T47D (cell line): ENCODE data around the gene PTPRT.

Experiments
- DNase-seq, 2 experiments: peaks; one replicate each; pipeline versions ENCODE4 v3.0.0 to v3.0.0-alpha.2; 2011 to 2012; ENCODE audit warnings: low read depth in 1 of 2, low spot score in 1 of 2
- JUND ChIP-seq: IDR thresholded peaks from 2 replicates; pipeline ENCODE4 v1.6.1; 2012; ENCODE audit warnings: low read depth
- in situ Hi-C: cut with HindIII; loops from 2 replicates; pipeline ENCODE4 v1.10.0; 2016; ENCODE audit warnings: low sequenced_read_pairs, low pct_unique_long_range_greater_than_20kb

PTPRT gene

DNA sequence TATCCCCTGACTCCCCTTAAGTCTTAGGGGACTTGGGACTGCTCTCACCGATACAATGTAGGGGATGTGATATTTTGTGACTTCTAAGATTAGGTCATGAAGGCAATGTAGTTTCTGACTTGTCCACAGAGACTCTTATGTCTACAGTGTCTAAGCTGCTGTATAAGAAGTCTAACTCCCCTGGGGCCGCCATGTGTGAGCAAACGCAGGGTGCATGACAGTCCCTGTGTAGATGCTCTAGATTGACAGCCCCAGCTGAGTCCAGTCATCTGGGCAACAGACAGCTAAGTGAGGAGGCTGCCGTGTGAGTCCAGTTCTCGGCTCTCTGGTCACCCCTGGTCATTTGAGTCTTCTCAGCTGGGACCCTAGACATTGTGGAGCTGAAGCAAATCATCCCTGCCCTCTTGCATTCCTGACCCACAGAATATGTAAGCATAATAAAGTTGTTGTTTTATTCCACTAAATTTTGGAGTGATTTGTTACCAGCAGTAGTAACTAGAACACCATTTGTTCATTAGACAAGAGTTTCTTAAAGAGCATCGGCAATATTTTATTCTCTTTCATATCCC, 828.2 kb downstream of the PTPRT start:
- TF ChIP-seq JUND, result no peak
- no peak for DNase-seq
- in situ Hi-C loops, result no loop called here

DNA sequence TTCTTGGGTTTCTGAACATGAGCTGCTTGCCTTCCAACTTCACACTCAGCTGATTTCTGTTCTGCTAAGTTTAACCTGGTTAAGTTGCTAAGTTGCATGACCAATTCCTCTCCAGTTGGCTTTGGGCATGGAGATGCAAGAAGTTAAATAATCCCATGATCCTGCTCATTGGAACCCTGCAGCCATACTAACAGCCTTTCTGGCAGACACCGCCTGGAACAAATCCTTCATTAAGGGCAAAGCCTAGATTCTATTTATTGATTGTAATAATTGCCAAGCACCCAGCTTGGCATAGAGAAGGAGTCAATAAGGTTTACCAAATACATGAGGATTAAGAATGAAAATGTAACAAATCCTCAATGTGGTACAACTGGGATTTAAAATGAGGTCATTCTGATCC, 829.1 kb downstream of the PTPRT start:
- DNase-seq, result no peak
- no peak for TF ChIP-seq JUND
- in situ Hi-C loops, result no loop called here

DNA sequence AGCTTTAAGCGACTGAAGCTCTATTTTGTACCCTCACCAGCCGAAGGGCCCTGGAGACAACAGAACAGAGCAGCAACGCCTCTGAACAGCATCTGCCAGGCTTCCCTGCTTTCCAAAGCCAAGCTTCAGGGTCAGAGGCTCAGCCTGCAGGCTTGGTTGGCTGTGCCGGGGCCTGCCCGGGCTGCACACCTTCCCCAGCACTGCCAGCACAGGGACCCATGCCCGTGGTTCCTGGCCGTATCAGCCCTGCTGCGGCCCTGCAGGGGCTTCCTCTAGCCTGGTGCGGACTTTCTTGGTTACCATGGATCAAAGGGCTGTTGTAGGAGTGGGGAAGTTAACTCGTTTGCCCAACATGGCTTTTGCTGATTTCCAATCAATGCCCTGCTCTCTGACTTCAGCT, 830.1 kb downstream of the PTPRT start:
- no peak for DNase-seq
- in situ Hi-C loops, result no loop called here
- no peak for TF ChIP-seq JUND

DNA sequence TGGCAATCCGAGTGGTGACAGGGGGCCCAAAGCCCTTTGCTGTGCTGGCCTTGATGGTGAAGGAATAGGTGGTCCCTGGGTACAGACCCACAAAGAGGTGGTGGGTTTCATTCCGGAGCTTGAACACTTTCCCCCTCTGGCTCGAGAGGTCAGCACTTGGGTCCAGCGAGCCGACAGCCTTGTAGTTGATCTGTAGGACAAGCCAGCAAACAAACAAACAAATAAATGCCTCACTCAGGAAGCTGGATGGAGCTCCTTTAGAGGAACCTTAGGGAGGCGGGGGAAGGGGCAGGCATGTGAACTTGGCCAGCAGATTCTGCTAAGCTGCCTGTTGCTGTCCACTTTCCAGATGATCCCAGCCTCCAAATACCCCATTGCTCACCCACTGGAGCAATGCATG, 837.6 kb downstream of the PTPRT start:
- DNase-seq, result no peak
- TF ChIP-seq JUND, result no peak
- in situ Hi-C loops, result no loop called here

DNA sequence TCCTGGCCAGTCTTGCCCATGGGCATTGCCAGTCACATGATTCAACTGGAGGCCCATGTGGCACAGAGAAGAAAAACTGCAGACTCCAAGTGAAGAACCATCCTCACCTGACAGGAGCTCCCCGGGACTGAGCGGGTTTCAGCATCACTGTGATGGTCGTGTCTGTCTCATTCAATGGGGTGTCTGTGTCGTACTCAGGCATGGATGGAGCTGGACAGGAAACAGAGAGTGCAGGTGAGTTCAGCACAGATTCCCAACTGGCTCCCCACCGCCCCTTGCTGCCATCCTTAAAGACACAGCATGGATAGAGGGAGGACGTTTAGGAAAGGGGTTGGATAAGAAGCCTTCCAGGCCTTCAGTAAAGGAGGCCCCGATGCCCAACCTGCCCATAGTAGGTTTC, 839.2 kb downstream of the PTPRT start:
- no peak for TF ChIP-seq JUND
- DNase-seq, result no peak
- in situ Hi-C loops, result no loop called here

DNA sequence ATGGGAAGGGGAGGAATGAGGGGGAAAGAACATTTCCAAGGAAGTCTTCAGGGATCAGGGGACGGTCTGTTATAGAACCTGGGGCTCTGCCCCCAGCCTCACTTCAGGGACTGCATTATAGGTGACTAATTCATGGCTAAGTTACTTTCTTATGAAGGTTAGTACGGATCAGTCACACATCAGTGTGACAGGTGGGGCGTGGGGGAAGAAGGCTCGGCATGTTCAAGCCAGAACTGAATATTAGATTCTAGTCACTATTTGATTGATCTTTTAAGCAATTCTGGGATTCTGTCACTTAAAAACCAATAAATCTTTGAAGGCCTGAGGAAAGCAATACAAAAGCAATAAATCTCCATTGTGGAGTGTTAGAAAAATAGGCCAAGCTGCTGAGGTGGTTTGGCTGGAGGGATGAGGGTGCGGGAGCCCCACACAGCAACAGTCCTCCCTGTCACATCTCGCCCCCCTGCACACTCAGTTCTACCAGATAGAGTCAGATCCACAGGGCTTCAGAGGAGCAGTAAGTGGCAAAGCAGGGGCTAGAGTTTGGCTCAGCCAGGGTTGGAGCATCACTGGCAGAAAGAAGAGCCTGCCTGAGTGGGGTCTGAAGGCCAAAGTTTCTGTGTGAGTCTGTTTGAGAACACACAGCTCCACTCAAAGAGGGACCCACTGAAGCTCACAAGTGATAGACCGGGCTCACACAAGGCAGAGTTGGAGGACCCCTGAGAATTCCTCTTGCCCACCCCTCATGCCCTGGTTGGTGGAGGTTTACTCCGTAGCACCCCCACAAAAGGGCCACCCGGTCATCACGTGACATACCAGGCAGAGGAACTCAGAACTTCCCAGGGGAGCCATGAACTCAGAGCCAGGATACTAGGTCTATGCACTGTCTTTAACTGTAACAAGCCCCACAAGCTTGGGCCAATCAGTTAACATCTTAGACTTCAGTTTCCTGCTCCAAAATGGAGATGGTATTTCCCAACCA, 843.2 kb downstream of the PTPRT start:
- in situ Hi-C loops, result no loop called here
- DNase-seq, result no peak
- no peak for TF ChIP-seq JUND

DNA sequence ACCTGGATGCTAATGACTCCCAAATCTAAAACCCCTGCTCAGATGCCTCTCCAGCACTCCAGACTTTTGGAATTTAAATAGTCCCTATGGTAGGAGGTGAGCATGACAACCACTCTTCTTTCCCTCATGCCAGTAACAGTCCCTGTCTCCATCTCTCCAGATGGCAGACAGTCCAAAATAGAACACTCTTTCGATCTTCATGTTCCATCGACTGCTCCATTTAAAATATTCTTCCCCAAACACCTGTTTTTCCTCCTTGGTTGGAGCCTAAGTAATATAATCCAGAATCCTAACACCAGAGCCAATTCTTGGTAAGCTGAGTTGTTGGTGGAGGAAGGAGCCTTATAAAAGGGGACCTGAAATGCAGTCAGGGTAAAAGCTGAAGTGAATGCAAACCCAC, 848.1 kb downstream of the PTPRT start:
- no peak for DNase-seq
- in situ Hi-C loops, result no loop called here
- no peak for TF ChIP-seq JUND

DNA sequence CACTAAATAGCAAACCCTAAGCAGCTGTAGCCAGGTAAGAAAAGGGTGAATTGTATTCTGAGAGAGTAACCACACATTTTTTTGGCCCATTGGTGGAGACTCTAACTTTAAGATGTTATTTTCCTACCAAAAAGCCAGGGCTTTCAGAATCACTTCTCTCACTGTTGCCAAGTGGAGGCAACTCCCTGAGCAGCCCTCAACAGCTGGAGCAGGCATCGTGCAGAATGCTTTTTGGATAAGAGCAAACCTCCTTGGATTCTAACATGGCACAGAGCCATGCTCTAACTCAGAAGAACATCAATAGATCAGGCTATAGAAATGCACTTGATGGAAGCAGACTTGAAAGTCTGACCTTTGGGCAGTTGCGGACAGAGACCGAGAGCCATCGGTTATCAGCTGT, 849.3 kb downstream of the PTPRT start:
- TF ChIP-seq JUND, result no peak
- in situ Hi-C loops, result no loop called here
- no peak for DNase-seq

DNA sequence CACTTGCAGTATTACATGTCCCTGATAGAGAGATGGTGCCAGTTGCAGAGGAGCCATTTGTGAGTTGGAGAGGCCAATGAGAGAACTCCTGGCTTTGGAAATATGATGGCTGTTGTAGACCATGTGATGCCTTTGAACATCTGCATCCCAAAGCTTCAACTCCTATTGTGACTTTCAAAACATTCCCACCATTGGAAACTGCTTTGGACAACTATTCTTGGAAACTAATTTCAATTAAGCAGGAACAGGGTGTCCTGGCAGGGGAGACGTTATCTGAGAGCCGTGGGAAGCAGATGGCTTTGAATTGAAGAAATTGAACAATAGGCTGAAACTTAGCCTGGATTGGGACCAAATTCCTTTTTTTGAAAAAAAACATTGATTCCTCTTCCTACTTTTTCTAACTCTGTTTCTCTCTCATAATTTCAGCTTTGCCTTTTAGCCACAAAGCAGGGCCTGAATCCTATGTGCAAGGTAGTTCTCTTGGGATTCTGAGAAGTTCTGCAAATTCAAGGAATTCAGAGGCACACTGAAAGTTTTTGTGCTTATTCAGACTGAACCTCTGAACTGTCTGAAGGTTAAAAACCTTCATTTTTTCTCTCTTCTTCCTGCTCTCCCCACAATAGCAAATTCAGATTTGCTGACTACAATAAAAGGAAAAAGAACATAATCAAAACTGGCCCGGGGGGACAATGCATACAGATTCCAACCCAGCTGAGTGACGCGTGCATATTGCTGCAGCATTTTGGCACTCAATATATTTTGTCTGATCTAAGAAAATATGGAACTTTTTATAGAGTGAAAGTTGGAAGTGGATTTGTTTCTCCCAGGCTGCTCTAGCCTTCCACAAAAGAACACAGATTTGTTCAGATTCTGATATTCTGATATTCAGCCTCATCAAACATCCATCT, 851.2 kb downstream of the PTPRT start:
- in situ Hi-C loops, result no loop called here
- no peak for DNase-seq
- TF ChIP-seq JUND, result no peak

DNA sequence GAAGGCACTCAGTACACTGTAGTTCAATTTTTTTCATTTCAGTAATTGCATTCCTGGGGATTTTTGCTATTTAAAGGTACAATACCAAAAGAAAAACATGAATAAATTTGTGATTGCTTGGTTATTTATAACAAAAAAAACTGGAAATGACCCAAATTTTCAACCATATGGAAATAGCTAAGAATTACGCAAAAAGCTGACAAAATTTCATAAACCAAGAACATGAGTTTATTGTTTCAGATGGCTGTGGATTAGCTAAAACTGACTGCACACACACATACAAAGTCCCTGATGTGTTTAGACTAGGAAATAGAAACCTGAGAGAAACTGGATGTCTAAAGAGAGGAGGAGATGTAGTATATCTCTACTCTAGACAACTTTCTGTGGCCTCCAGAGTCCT, 853.1 kb downstream of the PTPRT start:
- in situ Hi-C loops, result no loop called here
- DNase-seq, result no peak
- TF ChIP-seq JUND, result no peak

DNA sequence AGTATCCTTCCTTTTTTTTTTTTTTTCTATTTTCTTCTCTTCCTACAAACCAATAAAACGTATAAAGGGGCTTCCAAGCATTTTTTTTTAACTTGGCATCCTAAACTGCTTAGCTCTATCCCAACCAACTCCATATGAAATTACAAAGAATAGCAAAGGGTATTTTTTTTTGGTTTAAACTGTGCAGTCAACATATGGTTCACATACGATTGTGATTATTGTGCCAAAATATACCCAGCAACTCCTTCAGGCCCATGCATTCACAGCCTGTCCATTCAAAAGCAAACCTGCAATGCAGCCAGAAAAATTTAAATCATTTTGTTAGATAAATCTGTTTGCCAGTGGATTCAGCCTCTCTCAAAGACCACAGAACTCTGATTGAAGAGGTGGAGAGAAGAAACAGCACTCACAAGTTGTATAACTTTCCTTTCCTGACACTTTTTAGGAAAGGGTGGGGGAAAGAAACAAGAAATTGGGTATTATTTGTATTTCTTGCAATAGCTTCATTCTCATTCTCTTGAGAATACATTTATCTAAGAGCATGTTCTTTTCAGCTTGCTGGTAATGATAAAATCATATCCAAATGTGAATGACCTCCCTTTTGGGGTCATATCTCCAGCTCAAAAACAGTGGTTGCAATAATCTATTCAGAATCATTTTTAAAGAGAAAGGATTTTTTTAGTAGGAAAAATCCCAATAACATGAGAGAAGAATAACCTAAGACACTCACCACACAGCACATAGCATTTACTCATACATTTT, 870.3 kb downstream of the PTPRT start:
- no peak for DNase-seq
- in situ Hi-C loops, result no loop called here
- TF ChIP-seq JUND, result no peak

DNA sequence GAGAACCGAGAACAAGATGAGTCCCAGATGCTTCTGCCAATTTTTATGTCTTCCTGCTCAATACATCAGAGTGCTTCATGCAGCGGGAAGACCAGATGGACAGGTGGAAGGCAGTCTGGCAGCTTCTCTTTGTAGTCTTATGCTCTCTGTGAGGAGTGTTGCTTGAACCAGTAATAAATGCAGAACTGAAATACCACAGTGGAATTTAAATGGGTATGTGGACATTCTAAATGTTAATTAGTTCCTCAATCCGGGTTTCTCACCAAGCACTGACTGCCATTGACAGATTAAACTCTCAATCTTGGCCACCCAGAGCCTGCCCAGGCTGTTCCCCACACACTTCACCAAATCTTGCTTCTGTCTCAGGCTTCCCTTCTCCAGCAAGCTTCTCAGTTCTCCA, 876.0 kb downstream of the PTPRT start:
- no peak for TF ChIP-seq JUND
- DNase-seq, result no peak
- in situ Hi-C loops, result no loop called here

DNA sequence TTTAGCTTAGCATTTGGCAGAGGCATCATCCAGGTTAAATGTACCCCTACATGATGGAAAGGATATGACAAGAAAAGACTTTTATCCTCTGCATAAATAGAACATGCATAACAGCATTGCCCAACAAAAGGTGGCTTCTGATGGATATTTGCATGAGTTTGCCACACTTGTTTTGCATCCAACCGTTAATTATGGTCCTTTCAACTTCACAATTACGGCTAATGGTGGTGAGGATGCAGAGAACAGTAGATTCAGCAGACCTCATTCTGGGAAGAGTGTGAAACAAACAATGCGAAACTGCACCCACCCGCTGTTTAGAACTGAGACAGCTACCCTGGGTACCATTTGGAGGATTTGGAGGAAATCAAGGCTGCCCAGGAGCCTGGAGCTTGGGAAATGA, 880.7 kb downstream of the PTPRT start:
- no peak for DNase-seq
- TF ChIP-seq JUND, result no peak
- in situ Hi-C loops, result no loop called here
